ENCODE measurements around the gene EFTUD2. TPM values are rescaled to one million over a fixed set of nuclear protein-coding genes. Genes with fewer than 3 reads are reported as not detected.
A peak's percentile ranks its signal among the peaks of the same experiment; 100 is the strongest.

EFTUD2 gene
- total RNA-seq, 6 donors from 2014 or later, result 66.6 to 146 (median 75.6) TPM

GRCh38 chr17:44908761-44909326 lies 9.6 kb upstream of the EFTUD2 start:
- H3K27ac ChIP-seq, result no peak overlapping the region
- no peak overlapping the region for H3K4me3 ChIP-seq
- TF ChIP-seq POLR2AphosphoS5 (IDR thresholded peaks at IDR 0.05), result no peak
- TF ChIP-seq EP300 (IDR thresholded peaks at IDR 0.05), result no peak
- DNase-seq (no peak), ATAC-seq (ENCODE audit: low FRiP score in 2 of 2) (no peak)
- no peaks in the 10 kb centered on the region for H3K9me3 ChIP-seq
- peaks cover 0 to 7% (median 3%) of the 10 kb centered on the region in 4 donors for H3K27me3 ChIP-seq
- no peaks in the 10 kb centered on the region for H3K36me3 ChIP-seq
- H3K4me1 ChIP-seq, result peaks cover 9 to 16% (median 11%) of the 10 kb centered on the region in 4 donors
- 83 to 84% methylated on average over 10 of the region's 10 CpGs for WGBS, 2 donors

- no peaks in the 10 kb centered on the region for H3K36me3 ChIP-seq
- H3K9me3 ChIP-seq, result no peaks in the 10 kb centered on the region
- peaks cover 0 to 7% (median 3%) of the 10 kb centered on the region in 4 donors for H3K27me3 ChIP-seq
- no peak overlapping the region for H3K4me3 ChIP-seq
- H3K4me1 ChIP-seq, result peaks cover 9 to 16% (median 11%) of the 10 kb centered on the region in 4 donors
- H3K27ac ChIP-seq, result no peak overlapping the region
- no peak for TF ChIP-seq EP300 (IDR thresholded peaks at IDR 0.05)
- TF ChIP-seq CTCF (IDR thresholded peaks at IDR 0.05), result no peak
- TF ChIP-seq POLR2A (IDR thresholded peaks at IDR 0.05), result no peak
- no peak for TF ChIP-seq POLR2AphosphoS5 (IDR thresholded peaks at IDR 0.05)
- DNase-seq (no peak), ATAC-seq (ENCODE audit: low FRiP score in 2 of 2) (no peak)
- WGBS, 2 donors, result 87 to 98% methylated on average over 5 to 11 of the region's 11 CpGs
These were observed 8.7 kb upstream of the EFTUD2 start for GRCh38 chr17:44907729-44908470.

- no peak for ATAC-seq (ENCODE audit: low FRiP score in 2 of 2)
- TF ChIP-seq POLR2AphosphoS5 (IDR thresholded peaks at IDR 0.05), result no peak
- no peak for TF ChIP-seq EP300 (IDR thresholded peaks at IDR 0.05)
- TF ChIP-seq CTCF (IDR thresholded peaks at IDR 0.05), result no peak
- no peak for TF ChIP-seq POLR2A (IDR thresholded peaks at IDR 0.05)
- H3K4me3 ChIP-seq, result no peak overlapping the region
- WGBS, 2 donors, result 67 to 74% methylated on average over 8 to 18 of the region's 18 CpGs
- DNase-seq, result no peak
- H3K27ac ChIP-seq, result no peak overlapping the region
- no peaks in the 10 kb centered on the region for H3K9me3 ChIP-seq
- no peaks in the 10 kb centered on the region for H3K36me3 ChIP-seq
- H3K4me1 ChIP-seq, result peaks cover 9 to 16% (median 11%) of the 10 kb centered on the region in 4 donors
- H3K27me3 ChIP-seq, result peaks cover 0 to 7% (median 1%) of the 10 kb centered on the region in 4 donors
These were observed 7.8 kb upstream of the EFTUD2 start for GRCh38 chr17:44906763-44907728.

- no peak overlapping the region for H3K27ac ChIP-seq
- 68 to 73% methylated on average over 9 to 10 of the region's 10 CpGs for WGBS, 2 donors
- no peaks in the 10 kb centered on the region for H3K36me3 ChIP-seq
- H3K27me3 ChIP-seq, result no peaks in the 10 kb centered on the region
- DNase-seq, result peak in 1 of 2 donors; percentile 51
- peaks cover 3 to 11% (median 4%) of the 10 kb centered on the region in 4 donors for H3K4me1 ChIP-seq
- no peaks in the 10 kb centered on the region for H3K9me3 ChIP-seq
- ATAC-seq (ENCODE audit: low FRiP score in 2 of 2), result peak in 1 of 2 donors; percentile 48
- H3K4me3 ChIP-seq, result no peak overlapping the region
- TF ChIP-seq POLR2AphosphoS5 (IDR thresholded peaks at IDR 0.05) (peak in 1 of 2 donors; percentile 21), EP300 (IDR thresholded peaks at IDR 0.05) (no peak)
These were observed 6.9 kb upstream of the EFTUD2 start for GRCh38 chr17:44906010-44906646.

Measured in upper lobe of left lung (tissue), 6 donors.